GM19023 (cell line): ENCODE measurements around the gene SRD5A1.

Experiments used
- ATAC-seq: cut with Tn5 transposase; IDR thresholded peaks from one replicate; pipeline ENCODE4 v1.9.1; 2021; ENCODE audit warnings: mild to moderate bottlenecking, moderate library complexity; ENCODE audit not compliant: unreplicated experiment

Gene SRD5A1

GRCh38 chr5:6632888-6633468 lies at the start of gene SRD5A1, which contains the start of gene NSUN2:
Gene SRD5A1 (plus strand): TSS chr5:6633440. CDS start chr5:6633577, 137 bp downstream.
Gene NSUN2 (minus strand): TSS chr5:6633044. CDS start chr5:6632979, 65 bp downstream.
- ATAC-seq: peak; percentile 90

- ATAC-seq: no peak
These were observed 49.1 kb upstream of the SRD5A1 start for GRCh38 chr5:6584101-6584645.

- no peak for ATAC-seq
These were observed 48.5 kb upstream of the SRD5A1 start for GRCh38 chr5:6584727-6585126.

DNA sequence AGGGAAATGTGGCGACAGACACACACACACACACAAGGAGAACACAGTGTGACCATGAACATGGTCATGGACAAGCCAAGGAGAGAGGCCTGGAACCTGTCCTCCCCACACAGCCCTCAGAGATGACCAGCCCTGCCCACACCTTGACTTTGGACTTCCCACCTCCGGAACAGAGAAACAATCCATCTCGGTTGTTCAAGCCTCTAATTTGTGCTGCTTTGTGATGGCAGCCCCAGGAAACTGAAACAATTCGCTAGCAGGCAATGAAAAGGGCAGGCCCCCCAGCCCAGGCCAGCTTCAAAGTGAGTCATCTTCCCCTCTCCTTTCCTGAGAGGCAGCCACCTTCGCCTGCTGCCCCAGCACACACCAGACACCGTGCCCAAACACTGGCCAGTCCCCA lies 48.1 kb upstream of the SRD5A1 start:
- ATAC-seq: no peak

- ATAC-seq: no peak
These were observed 47.1 kb upstream of the SRD5A1 start for GRCh38 chr5:6585939-6586646.

DNA sequence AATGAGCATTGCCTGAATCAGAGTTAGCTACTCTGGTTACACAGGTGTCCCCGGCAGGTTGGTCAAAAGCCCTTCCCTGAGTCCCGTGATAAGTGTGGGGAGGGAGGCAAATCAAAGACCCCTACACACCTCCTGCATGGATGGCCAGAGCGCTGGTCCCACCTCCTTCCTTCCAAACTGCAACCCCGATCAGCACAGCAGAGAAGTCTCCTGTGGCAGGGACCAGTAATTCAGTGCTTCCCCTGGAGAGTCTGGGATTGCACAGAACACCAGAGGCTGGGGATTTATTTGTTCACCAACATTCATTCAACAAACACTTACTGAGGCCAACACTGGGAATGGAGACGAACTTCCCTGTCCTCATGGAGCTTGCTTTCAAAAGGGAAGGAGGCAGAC lies 46.6 kb upstream of the SRD5A1 start:
- ATAC-seq: no peak

DNA sequence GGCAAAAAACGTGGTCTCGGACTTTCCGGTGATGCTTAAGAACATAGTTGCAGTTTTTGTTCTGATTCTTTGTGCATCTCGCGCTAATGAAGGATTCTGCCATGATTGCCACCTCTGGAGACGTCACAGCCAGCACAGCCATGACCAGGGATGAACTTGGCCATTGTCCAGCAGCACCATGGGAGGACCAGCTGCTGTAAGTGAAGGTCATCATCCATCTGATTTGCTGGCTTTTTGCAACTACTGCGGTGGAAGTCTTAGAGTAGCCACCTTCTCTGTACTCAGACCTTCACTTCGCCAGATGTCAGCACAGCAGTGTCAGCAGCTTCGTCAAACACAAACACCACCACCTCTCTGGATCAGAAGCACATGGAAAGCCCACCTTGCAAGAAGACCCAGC lies 46.1 kb upstream of the SRD5A1 start:
- no peak for ATAC-seq

GRCh38 chr5:6590581-6590980 lies 42.7 kb upstream of the SRD5A1 start:
- ATAC-seq: no peak

DNA sequence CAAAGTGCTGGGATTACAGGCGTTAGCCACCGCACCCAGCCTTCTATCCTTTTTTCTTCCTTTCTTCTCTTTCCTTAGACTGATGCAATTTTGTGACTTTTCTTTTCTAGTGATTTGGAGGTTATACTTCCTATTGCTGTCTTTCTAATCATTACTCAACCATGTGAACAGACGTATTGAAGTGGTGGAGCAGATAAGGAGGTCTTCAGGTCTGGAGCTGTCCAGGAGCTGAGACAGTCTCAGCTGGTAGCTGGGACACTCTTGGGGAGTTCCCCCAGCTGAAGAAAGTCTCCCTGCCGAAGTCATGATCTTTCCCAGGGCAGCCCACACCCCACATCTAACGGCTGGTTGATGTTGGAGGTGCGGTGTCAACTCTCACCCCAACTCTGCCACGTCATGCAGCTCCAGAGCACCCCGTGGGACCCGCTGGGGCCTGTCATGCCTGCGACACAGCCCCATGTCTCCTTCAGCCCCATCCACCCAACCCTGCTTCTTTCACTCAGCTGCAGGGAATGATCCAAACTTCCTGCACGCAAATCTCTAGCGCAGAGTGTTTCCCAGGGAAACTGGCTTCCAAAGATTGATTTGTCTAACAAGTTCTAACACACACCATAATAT lies 41.5 kb upstream of the SRD5A1 start:
- no peak for ATAC-seq

DNA sequence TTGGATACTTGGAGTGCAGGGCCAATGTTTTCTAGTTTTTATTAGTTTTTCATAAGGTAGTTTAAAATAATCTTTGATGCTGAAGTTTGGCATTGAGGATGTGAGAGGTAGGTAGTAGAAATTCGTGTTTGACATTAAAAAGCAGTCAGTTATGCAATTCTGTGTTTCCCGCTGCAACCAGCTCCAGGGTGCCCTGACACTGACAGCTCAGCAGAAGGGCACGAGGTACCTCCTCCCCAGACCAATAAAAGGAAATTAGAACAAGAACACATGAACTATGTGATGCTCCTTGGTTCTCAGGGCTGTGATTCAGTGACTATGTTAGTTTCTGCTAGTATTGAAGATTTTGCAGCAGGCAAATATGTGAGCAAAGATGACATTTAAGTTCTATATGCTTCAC lies 40.6 kb upstream of the SRD5A1 start:
- no peak for ATAC-seq

- ATAC-seq: no peak
These were observed 39.9 kb upstream of the SRD5A1 start for GRCh38 chr5:6593148-6594016.

- ATAC-seq: no peak
These were observed 39.2 kb upstream of the SRD5A1 start for GRCh38 chr5:6594066-6594465.

DNA sequence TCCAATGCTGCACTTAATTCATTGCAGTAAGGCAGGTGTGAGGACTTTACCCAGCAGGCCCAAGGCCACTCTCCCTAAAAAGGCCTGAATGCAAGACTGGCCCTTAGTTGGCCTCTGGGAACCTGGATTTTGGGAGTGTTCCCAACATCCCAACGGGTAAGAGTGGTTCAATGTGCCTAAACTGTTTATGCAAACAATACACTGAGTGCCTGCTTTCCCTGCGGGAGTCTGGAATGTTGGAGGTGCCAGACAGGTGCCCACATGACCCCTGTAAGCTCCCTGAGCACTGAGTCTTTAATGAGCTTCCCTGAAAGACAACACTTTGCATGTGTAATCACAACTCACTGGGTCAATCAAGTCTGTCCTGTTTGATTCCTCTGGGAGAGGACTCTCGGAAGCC lies 37.8 kb upstream of the SRD5A1 start:
- ATAC-seq: no peak

DNA sequence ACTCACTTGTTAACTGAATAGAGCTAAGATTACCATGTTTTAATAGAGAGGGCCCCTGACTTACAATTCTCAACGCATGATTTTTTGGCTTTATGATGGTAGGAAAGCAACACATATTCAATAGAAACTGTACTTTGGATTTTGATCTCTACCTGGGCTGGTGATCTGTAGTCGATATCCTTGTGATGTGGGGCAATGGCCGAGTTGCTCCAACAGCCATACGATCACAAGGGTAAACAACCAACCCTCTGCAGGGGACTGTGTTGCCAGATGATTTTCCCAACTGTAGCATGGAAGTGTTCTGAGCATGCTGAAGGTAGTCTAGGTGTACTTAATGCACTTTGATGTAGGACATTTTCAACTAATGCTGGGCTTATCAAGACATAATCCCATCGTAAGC lies 36.9 kb upstream of the SRD5A1 start:
- ATAC-seq: no peak

DNA sequence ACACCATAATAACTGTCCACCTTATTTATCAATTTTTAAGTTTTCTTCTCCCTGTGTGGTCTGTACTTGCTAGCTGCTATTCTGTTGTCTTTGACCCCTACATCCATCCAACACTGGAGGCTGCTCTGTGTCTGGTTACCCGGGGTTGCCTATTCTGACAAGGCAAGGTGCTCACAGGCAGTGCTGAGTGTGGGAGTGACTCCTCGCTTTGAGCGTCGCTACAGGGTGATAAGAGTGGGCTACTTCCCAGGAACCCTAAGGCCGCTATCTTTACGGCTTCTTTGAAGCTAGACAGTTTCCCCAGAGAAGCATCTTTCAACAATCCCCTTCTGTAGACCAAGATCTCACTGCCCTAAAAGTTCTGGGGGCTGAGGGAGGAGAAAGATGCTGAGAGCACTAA lies 35.7 kb upstream of the SRD5A1 start:
- no peak for ATAC-seq

DNA sequence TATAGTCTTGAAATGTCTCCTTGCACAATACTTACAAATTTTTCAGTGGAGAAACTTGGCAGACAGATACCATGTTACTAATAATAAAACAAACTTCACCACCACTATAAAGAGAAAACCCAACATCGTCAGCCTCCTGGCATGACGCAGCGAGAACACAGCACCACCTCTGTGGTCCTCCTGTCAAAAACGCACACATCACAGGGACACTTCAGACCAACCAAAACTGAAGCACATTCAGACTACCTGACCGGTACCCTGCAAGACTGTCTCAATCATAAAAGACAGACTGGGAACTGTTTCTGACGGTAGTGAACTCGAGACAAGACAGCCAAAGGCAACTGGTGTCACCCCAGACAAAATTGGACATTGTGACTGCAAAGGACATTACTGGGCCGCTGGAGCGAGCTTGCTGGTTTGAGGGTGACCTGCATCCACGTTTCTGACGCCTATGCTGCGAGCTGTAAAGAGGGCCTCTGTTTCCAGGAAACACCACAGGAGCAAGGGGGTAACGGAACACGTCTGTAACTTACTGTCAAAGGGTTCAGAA lies 34.8 kb upstream of the SRD5A1 start:
- no peak for ATAC-seq

DNA sequence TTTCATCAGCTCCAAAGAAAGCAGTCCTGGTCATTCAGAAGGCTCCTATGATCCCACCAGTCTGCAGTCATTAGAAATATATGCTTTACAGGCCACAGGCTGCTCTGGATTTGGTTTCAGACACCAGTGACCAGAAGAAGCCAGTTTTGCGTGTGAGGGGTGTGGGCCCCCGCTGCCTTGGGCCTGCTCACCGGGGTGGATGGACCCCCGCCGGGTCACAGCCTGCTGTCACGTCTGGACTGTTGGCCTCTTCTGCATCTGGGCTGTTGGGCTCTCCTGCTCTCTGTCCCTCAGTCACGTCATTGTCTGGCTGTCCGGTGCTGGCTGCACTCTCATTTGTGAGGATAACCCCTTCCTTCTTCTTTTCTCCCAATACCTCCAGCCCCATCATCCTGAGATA lies 33.5 kb upstream of the SRD5A1 start:
- ATAC-seq: no peak

- no peak for ATAC-seq
These were observed 32.0 kb upstream of the SRD5A1 start for GRCh38 chr5:6601271-6601670.

- no peak for ATAC-seq
These were observed 31.4 kb upstream of the SRD5A1 start for GRCh38 chr5:6601816-6602215.

DNA sequence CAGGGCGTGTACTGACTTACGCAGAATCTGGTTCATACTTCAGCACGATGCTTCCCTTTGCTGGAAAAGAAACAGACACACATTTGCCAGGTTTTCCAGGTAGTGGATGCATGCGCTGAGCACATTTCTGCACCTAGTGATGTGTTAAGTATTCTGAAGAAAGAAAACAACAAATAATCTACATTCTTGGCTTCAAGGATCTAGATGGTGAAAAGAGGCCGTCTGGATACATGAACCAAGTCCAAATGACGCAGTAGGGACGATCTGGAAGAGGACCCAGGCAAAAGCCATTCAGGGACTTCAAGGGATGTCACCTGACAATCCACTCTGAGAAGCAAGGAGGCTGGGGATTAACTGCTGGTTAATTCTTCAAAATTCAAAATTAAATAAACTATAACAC lies 30.8 kb upstream of the SRD5A1 start:
- ATAC-seq: no peak

- ATAC-seq: no peak
These were observed 29.6 kb upstream of the SRD5A1 start for GRCh38 chr5:6603643-6604042.
